T-helper 2 cell treated with Interferon-gamma antibody and Interleukin-4, amounts not matched to agents 5 μg/mL and 100 μg/mL, for 36 hours (primary cell): ENCODE results near the gene ALK.

Experiments used
- DNase-seq: peaks from one replicate; pipeline ENCODE4 v3.0.0; 2021; ENCODE audit warnings: low spot score
- H3K27ac Mint-ChIP-seq: one replicate; pipeline ENCODE4 v1.8.0; 2021; ENCODE audit warnings: mild to moderate bottlenecking, mixed read lengths
- H3K27me3 Mint-ChIP-seq: one replicate; pipeline ENCODE4 v1.8.0; 2021; ENCODE audit warnings: low read depth, mixed read lengths
- H3K36me3 Mint-ChIP-seq: one replicate; pipeline ENCODE4 v1.8.0; 2021; ENCODE audit warnings: low read depth, mixed read lengths
- H3K4me1 Mint-ChIP-seq: one replicate; pipeline ENCODE4 v1.8.0; 2021; ENCODE audit warnings: low read depth, mixed read lengths
- H3K4me3 Mint-ChIP-seq: one replicate; pipeline ENCODE4 v1.8.0; 2022; ENCODE audit warnings: mild to moderate bottlenecking, moderate library complexity, mixed read lengths
- H3K9me3 Mint-ChIP-seq: one replicate; pipeline ENCODE4 v1.8.0; 2021; ENCODE audit warnings: mixed read lengths

Gene ALK

DNA sequence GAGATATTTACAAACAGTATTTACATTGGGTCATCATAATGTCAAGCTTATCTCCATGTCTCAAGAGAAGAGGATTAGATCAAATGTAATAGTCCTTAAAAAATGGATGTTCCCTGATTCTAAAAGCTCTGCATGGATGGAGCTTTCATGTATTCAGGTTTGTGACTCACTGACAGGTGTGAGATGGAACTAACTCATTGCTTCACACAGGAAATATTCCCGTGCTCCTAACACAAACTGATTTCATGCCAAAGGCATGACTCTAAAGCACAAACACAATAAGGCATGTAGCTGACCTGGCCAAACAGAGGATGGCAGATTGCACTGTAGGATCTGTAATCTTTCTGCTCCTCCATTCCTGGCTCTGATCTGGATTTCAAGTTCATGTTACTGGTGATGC, 110.0 kb downstream of the ALK start:
- Mint-ChIP-seq H3K4me1 (no peaks in the 10 kb centered on the region), H3K27ac (no peak overlapping the region), H3K27me3 (no peaks in the 10 kb centered on the region), H3K36me3 (no peaks in the 10 kb centered on the region), H3K9me3 (no peaks in the 10 kb centered on the region), H3K4me3 (no peak overlapping the region)
- DNase-seq, result no peak

DNA sequence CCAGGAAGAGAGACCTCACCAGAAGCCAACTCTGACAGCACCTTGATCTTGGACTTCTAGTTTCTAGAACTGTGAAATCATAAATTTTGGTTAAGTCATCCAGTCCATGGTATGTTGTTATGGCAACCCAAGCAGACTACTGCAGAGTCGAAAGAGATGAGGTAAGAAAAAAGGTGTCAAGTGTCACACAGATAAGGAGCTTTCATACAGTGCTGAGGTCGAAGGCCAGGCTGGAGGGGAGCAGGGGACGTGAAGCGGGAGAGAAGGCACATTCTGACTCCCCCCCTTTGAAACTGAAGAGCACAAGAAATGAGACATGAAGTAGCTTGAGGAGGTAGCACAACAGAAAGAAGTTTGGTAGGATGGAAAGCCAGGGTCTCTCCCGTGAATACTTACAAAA, 110.4 kb downstream of the ALK start:
- Mint-ChIP-seq H3K27me3 (no peaks in the 10 kb centered on the region), H3K36me3 (no peaks in the 10 kb centered on the region), H3K27ac (no peak overlapping the region), H3K4me1 (no peaks in the 10 kb centered on the region), H3K9me3 (no peaks in the 10 kb centered on the region), H3K4me3 (no peak overlapping the region)
- DNase-seq, result no peak

DNA sequence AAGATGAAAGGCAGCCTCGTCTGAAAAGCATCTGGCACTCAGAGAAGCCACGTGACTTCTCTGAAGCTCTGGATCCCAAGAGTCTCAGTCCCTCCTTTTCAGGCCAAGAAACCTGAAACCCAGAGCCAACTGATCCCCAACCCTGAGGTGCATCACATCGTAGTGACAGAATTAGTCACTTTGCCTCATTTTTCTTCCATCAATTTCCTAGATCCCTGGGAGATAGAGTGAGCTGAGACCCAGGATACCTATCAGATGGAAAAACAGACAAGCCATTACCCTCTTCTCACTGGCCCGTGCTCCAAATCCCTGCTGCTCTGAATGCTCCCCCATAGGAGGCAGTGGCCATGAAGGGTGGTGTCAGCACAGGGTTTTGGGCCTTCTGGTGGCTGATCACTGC, 113.1 kb downstream of the ALK start:
- no peak for DNase-seq
- Mint-ChIP-seq H3K36me3 (no peaks in the 10 kb centered on the region), H3K27ac (no peak overlapping the region), H3K9me3 (no peaks in the 10 kb centered on the region), H3K4me1 (no peaks in the 10 kb centered on the region), H3K27me3 (no peaks in the 10 kb centered on the region), H3K4me3 (no peak overlapping the region)

DNA sequence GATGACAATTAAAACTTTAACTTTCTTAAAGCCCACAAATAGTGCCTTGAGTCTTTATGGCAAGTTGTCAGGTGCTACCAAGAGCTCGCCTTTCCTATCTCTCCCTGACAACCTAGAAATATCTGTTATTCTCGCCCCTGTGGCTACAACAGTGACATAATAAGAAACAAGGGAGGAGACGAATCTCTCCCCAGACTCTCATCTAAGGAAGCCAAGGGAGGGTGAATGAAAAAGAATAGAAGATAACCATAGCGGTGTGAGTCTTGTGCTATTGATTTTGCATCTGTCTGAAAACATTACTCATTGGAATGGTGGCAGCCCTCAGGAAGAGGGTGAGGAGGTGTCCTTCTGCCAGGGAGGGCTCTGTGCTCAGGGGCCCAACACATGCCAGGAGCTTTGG, 114.3 kb downstream of the ALK start:
- Mint-ChIP-seq H3K27me3 (no peaks in the 10 kb centered on the region), H3K27ac (no peak overlapping the region), H3K4me1 (no peaks in the 10 kb centered on the region), H3K36me3 (no peaks in the 10 kb centered on the region), H3K9me3 (no peaks in the 10 kb centered on the region), H3K4me3 (no peak overlapping the region)
- no peak for DNase-seq

DNA sequence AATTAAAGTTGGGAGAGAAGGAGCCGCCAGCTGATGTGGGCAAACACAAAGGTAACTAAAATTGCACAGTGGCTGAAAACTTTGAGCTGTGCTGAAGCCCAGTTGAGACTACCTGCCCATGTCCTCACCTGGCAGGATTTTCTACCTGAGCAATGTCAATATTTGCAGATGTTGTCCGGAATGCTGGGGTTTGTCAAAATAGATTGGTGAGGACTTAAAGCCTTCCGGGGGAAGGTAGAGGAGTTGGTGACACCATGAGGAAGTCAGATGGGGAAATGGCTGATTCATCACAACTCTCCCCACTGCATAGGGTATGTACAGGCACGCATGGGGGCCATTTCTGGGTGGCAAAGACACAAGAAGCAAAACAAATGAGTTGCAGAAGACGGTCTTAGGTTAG, 114.9 kb downstream of the ALK start:
- H3K4me1 Mint-ChIP-seq, result no peaks in the 10 kb centered on the region
- no peak for DNase-seq
- no peaks in the 10 kb centered on the region for H3K27me3 Mint-ChIP-seq
- H3K27ac Mint-ChIP-seq, result no peak overlapping the region
- H3K4me3 Mint-ChIP-seq, result no peak overlapping the region
- no peaks in the 10 kb centered on the region for H3K36me3 Mint-ChIP-seq
- H3K9me3 Mint-ChIP-seq, result no peaks in the 10 kb centered on the region

DNA sequence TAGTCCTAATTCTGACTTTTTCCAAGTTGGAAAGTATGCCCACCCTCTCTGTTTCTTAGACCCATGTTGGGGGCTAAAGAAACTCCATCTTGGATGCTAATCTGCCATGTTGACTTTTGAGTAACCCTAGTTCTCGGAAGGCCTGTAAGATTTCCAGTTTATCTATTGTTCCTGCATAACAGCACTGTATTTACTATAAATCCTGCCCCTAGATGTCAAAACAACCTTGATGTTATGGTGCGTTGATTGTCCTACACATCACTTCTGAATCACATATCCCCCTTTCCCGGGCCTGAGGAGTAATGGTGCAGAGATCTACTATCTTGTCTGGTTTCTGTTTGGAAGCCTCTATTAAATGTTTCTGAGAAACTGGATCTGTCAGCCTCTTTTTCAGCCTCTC, 116.7 kb downstream of the ALK start:
- Mint-ChIP-seq H3K27me3 (no peaks in the 10 kb centered on the region), H3K4me1 (no peaks in the 10 kb centered on the region), H3K36me3 (no peaks in the 10 kb centered on the region), H3K27ac (no peak overlapping the region), H3K4me3 (no peak overlapping the region), H3K9me3 (no peaks in the 10 kb centered on the region)
- DNase-seq, result no peak

DNA sequence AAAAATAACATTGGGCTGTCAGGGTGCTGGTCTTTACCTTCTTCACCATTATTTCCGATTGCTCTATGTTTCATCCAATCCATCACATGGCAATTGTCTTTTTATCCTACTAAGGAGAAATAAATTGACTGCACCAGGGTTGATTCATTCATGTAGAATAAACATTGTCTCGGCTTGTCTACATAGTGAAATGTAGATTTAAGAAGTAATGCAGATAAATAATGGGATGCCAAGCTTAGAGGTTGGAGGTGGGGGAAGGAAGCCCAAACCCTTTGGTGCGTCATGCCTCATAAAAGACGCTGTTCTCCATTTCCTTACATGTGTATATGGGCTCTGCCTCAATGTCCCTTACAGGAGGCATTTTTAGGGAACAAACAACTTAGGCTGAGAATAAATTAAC, 117.8 kb downstream of the ALK start:
- H3K9me3 Mint-ChIP-seq, result no peaks in the 10 kb centered on the region
- DNase-seq, result no peak
- no peaks in the 10 kb centered on the region for H3K4me1 Mint-ChIP-seq
- no peak overlapping the region for H3K27ac Mint-ChIP-seq
- H3K27me3 Mint-ChIP-seq, result no peaks in the 10 kb centered on the region
- no peak overlapping the region for H3K4me3 Mint-ChIP-seq
- H3K36me3 Mint-ChIP-seq, result no peaks in the 10 kb centered on the region

DNA sequence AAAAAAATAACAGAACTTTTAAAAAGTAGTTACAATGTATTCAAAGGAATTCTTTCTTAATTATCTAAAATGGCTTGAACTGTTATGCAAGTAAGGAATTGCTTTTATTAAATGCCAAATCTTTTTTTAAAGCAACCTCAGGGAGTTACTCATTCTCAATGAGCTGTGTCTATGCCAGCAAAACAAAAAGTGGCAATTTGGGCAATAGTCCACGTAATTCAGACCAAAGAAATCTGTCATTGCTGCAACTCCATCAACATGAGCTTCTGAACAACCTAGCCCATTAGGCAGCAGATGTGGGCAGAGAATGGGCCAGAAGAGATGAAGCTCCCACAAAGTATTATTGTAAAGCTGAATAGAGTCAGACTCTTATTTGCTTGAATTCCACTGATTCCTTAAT, 118.4 kb downstream of the ALK start:
- H3K36me3 Mint-ChIP-seq, result no peaks in the 10 kb centered on the region
- no peak overlapping the region for H3K4me3 Mint-ChIP-seq
- no peaks in the 10 kb centered on the region for H3K27me3 Mint-ChIP-seq
- no peaks in the 10 kb centered on the region for H3K4me1 Mint-ChIP-seq
- no peak for DNase-seq
- no peak overlapping the region for H3K27ac Mint-ChIP-seq
- H3K9me3 Mint-ChIP-seq, result no peaks in the 10 kb centered on the region

DNA sequence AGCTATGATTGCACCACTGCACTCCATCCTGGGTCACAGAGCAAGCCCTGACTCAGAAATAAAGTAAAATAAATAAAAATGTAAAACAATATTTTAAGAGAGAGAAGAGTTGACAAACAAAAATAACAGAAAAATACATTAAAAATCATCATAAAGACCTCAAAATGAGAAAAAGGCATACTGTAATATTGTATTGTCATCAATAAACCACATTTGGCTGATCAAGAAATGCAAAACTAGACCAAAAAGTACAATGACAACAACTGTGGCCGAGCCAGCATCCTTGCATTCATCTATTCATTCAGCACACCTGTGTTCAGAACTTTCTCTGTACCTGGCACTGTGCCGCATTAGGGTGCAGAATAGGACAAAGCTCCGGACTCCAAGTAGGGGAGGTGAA, 121.8 kb downstream of the ALK start:
- Mint-ChIP-seq H3K4me3 (no peak overlapping the region), H3K36me3 (no peaks in the 10 kb centered on the region), H3K9me3 (no peaks in the 10 kb centered on the region), H3K27me3 (peaks cover 2% of the 10 kb centered on the region), H3K4me1 (no peaks in the 10 kb centered on the region), H3K27ac (no peak overlapping the region)
- DNase-seq, result no peak

DNA sequence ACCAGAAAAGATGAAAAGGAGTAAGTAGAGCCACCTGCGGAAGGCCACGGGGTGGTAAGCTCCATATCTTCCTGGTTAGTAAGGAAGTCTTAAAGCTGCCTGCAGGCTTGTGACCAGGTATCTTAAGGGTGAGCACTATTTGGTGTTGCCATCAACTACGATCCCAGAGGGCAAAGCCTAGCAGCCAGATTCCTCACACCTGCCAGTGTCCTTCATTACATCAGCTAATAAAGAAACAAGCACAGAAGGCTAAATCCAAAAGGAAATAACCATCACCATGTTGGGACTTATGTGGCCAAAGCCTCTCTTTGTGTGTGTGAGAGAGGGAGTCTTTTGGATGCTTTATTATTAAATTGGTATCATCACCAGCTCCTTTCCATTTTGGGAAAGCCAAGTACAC, 123.5 kb downstream of the ALK start:
- DNase-seq, result no peak
- H3K27me3 Mint-ChIP-seq, result peaks cover 2% of the 10 kb centered on the region
- H3K27ac Mint-ChIP-seq, result no peak overlapping the region
- H3K36me3 Mint-ChIP-seq, result no peaks in the 10 kb centered on the region
- no peaks in the 10 kb centered on the region for H3K9me3 Mint-ChIP-seq
- no peak overlapping the region for H3K4me3 Mint-ChIP-seq
- no peaks in the 10 kb centered on the region for H3K4me1 Mint-ChIP-seq

DNA sequence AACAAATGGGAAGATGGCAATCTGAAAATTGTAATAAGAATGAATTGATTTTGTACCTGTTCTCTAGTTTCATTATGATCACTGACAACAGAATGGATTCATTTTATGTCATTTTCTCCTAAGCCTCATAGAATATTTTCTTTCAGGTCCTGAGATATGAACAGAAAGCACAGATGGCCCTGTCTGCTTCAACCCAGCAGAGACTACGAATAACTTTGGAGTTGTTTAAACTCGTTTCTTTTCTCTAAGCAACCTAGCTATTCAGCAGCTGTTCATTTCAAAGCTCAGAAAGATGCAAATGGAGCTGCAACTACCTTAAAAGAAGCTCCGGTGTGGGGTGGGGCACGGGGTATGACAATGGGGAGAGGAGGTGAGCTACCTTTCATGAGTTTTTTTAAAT, 124.9 kb downstream of the ALK start:
- H3K36me3 Mint-ChIP-seq, result no peaks in the 10 kb centered on the region
- H3K4me3 Mint-ChIP-seq, result no peak overlapping the region
- H3K9me3 Mint-ChIP-seq, result no peaks in the 10 kb centered on the region
- no peak for DNase-seq
- H3K27me3 Mint-ChIP-seq, result peaks cover 2% of the 10 kb centered on the region
- H3K4me1 Mint-ChIP-seq, result no peaks in the 10 kb centered on the region
- H3K27ac Mint-ChIP-seq, result no peak overlapping the region

DNA sequence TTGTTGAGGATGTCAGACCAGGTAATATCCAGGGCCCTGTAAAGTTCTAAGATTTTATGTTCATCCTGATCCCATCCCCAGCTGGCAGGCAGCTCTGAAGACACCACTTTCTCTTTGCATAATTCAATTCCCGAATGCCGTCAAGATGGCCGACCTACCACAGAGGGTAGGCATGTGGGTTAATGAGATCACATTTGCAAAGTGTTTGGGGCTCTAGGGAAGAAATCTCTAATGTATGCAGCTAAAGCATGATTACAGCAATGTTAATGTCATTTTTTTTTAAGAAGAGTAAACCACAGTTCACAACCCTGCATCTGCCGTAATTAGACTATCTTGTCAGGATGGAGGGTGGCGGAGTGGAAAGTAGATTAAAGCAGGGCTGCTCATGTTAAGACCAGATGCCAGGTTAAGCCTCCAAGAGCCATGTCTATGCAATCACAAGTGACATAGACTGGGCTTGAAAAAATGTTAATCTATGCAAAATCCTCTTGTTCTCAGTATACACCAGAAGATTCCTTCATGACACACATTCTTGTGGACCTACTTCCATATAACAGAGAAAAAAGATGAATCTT, 131.4 kb downstream of the ALK start:
- no peak overlapping the region for H3K27ac Mint-ChIP-seq
- H3K4me3 Mint-ChIP-seq, result no peak overlapping the region
- peaks cover 3% of the 10 kb centered on the region for H3K9me3 Mint-ChIP-seq
- H3K27me3 Mint-ChIP-seq, result no peaks in the 10 kb centered on the region
- DNase-seq, result no peak
- H3K36me3 Mint-ChIP-seq, result no peaks in the 10 kb centered on the region
- no peaks in the 10 kb centered on the region for H3K4me1 Mint-ChIP-seq

DNA sequence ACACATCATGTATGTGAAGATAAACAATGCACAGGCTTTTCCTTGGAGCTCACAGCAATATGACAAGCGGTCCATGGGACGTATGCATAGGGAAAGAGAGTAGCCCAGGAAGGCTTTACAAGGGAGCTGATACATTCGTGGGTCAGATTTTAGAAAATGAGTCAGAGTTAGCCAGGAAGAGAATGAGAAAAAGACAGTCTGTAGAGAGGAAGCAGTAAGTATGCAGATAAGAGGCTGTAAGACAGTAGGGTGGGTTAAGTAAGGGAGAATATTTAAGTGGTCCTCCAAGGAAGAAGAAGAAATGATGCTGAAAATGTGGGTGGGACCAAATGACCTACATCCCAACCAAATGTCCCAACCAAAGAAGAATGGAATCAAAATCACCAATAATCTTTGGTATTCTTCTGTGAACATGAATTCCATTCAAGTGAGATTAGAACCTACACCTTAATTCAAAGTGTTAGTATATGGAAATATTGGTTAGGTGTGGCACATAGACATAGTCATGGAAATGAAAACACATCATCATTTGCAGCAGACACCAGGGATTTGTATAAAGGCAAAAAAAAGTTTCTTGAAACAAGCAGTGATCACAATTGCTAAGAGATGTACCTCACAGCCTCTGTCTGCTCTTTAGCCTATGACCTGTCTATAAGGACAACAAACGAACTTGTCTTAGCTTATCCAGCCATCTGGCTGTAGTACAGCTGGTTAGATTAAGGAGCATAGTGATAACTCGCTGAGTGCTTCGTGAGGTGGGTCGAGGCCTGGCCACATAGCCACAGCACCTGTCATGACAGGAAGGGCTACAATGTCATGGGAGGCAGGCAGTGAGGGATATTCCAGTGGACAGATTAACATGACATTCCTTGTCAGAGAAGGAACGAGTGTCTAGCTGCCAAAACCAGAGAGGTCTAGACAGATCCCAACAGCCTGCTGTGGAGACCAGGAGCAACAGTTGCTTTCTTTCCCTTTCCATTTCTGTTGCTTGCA, 133.6 kb downstream of the ALK start:
- DNase-seq, result no peak
- H3K36me3 Mint-ChIP-seq, result no peaks in the 10 kb centered on the region
- no peak overlapping the region for H3K4me3 Mint-ChIP-seq
- H3K27ac Mint-ChIP-seq, result no peak overlapping the region
- no peaks in the 10 kb centered on the region for H3K4me1 Mint-ChIP-seq
- no peaks in the 10 kb centered on the region for H3K27me3 Mint-ChIP-seq
- peaks cover 3% of the 10 kb centered on the region for H3K9me3 Mint-ChIP-seq

DNA sequence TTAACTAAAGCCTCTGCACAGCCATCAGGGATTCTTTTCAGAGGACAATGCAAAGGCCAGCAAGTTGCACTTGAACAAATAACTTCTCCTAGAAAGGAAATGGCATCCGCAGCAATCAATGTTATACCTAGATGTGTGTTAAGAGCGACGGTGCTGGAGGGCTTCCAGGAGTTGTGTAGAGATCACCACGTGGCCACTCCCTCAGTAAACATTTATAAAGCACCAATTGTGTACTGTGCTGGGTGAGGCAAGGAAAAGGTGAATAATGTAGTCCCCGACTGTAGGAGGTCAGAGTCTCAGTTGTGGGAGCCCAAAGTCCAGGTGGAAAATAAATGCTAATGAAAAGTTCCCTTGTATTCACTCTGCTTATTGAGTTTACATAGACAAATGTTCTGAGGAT, 135.0 kb downstream of the ALK start:
- DNase-seq, result no peak
- peaks cover 3% of the 10 kb centered on the region for H3K9me3 Mint-ChIP-seq
- H3K27ac Mint-ChIP-seq, result no peak overlapping the region
- no peak overlapping the region for H3K4me3 Mint-ChIP-seq
- no peaks in the 10 kb centered on the region for H3K27me3 Mint-ChIP-seq
- no peaks in the 10 kb centered on the region for H3K4me1 Mint-ChIP-seq
- no peaks in the 10 kb centered on the region for H3K36me3 Mint-ChIP-seq

DNA sequence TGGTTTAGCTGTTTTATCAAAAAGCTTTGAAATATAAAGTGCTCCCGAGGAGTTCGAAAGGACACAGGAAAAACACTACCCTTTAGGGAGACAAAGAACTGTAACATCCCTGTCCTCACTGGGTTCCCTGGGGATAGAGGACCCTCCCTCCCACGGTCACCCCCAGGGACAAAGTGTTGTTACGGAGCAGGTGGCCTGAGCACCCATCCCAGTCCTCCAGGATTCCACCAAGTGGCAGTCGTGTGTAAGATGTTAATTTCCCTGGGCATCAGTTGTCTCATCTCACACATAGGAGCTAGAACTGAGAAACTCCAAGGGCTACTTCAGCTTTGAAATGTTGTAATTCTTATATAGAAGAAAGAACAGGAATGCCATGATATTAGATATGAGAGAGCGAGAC, 137.7 kb downstream of the ALK start:
- Mint-ChIP-seq H3K9me3 (no peaks in the 10 kb centered on the region), H3K4me1 (no peaks in the 10 kb centered on the region)
- DNase-seq, result no peak

More for the DNA sequence above, 137.7 kb downstream of the ALK start:
- Mint-ChIP-seq H3K27ac (no peak overlapping the region), H3K4me3 (no peak overlapping the region), H3K36me3 (no peaks in the 10 kb centered on the region), H3K27me3 (no peaks in the 10 kb centered on the region)
